ENCODE measurements around the gene RPL28.

DNA sequence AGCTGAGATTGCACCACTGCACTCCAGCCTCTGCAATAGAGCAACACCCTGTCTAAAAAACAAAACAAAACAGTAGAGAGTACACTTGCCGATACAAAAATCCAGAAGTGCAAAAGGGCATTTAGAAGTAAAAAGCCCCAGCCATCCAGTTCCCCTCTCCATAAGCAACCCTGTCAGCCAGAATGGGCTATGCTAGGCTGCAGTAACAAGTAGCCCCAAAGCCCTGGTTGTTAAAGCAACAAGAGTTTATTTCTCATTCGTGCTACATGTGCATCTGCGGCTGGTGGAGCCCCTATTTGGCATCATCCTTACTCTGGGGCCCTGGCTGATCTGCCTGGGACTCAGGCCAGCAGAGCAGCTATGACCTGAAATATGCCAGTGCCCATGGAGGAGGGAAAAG lies 38.8 kb downstream of the RPL28 start:
- TF ChIP-seq EZH2 (IDR thresholded peaks at IDR 0.05; ENCODE audit: borderline replicate concordance, low read depth, low read length, severe bottlenecking): no peak
- TF ChIP-seq, protein P1, sequence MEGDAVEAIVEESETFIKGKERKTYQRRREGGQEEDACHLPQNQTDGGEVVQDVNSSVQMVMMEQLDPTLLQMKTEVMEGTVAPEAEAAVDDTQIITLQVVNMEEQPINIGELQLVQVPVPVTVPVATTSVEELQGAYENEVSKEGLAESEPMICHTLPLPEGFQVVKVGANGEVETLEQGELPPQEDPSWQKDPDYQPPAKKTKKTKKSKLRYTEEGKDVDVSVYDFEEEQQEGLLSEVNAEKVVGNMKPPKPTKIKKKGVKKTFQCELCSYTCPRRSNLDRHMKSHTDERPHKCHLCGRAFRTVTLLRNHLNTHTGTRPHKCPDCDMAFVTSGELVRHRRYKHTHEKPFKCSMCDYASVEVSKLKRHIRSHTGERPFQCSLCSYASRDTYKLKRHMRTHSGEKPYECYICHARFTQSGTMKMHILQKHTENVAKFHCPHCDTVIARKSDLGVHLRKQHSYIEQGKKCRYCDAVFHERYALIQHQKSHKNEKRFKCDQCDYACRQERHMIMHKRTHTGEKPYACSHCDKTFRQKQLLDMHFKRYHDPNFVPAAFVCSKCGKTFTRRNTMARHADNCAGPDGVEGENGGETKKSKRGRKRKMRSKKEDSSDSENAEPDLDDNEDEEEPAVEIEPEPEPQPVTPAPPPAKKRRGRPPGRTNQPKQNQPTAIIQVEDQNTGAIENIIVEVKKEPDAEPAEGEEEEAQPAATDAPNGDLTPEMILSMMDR (IDR thresholded peaks at IDR 0.05; ENCODE audit: borderline replicate concordance, extremely low read depth, low read length, poor library complexity, severe bottlenecking): no peak
